Neural progenitor cell (in vitro differentiated cells): ENCODE results near the gene TRIM26.

ENCODE experiments used
- CTCF ChIP-seq: fragments of 200-600 bp; sonication (generic); IDR thresholded peaks from 2 replicates; pipeline ENCODE4 v1.5.1; 2017; ENCODE audit warnings: antibody characterized with exemption, mild to moderate bottlenecking
- EZH2 ChIP-seq: fragments of 200-600 bp; sonication (generic); IDR thresholded peaks from 2 replicates; pipeline ENCODE4 v1.6.1; 2017; ENCODE audit warnings: antibody characterized with exemption, mild to moderate bottlenecking, moderate library complexity
- EZH2phosphoT487 ChIP-seq: fragments of 200-600 bp; sonication (generic); IDR thresholded peaks from 2 replicates; pipeline ENCODE4 v1.6.1; 2017; ENCODE audit warnings: antibody characterized with exemption

GRCh38 chr6:30227763-30228487 lies 14.7 kb upstream of the TRIM26 start:
- TF ChIP-seq CTCF, result no peak
- no peak for TF ChIP-seq EZH2
- TF ChIP-seq EZH2phosphoT487, result no peak
